IMR-90 (cell line): Measurements from ENCODE around the gene CSE1L. TPM values are rescaled to one million over a fixed set of nuclear protein-coding genes. Genes with fewer than 3 reads are reported as not detected.
"Not testable (repeated sequence)": the region's sequence is repeated elsewhere in the genome, so short reads cannot be mapped to it uniquely, and the experiment has no call there.

Source experiments
- ATAC-seq: fragments of 200-7000 bp; cut with Tn5 transposase; 2 replicates; pipeline ENCODE4 v1.9.1; 2020; ENCODE audit warnings: low read depth, mild to moderate bottlenecking, moderate library complexity
- BruUV-seq: library from RNA; stranded (reverse); fragments of 400-500 nt; replicated peaks from 2 replicates; lab custom pipeline; 2021; lab: Mats Ljungman, UMichigan
- CTCF ChIA-PET: fragments of 300-600 bp; formaldehyde crosslinking; extraction: SDS; loops from one replicate; lab custom pipeline; 2021; ENCODE audit warnings: antibody characterized with exemption; lab: Yijun Ruan, JAX
- POLR2A ChIA-PET: fragments of 300-600 bp; sonication (Branson Sonifier 250); formaldehyde crosslinking; loops from one replicate; lab custom pipeline; 2022; ENCODE audit warnings: antibody characterized with exemption; ENCODE audit not compliant: unreplicated experiment; lab: Charles Lee
- DNase-seq: peaks from one replicate; pipeline ENCODE4 v3.0.0; 2013
- H2AFZ ChIP-seq: replicated peaks from 2 replicates; pipeline ENCODE3; 2013; ENCODE audit warnings: low read length, mild to moderate bottlenecking; ENCODE audit not compliant: poor library complexity
- H2AK5ac ChIP-seq: 2 replicates; pipeline ENCODE4 v1.6.1; 2013; ENCODE audit warnings: low read depth, low read length, inconsistent platforms
- H2AK9ac ChIP-seq: replicated peaks from 2 replicates; pipeline ENCODE3; 2013; ENCODE audit warnings: mild to moderate bottlenecking, low read depth, low read length, moderate library complexity; ENCODE audit not compliant: poor library complexity
- H2BK120ac ChIP-seq: 2 replicates; pipeline ENCODE4 v1.6.1; 2013; ENCODE audit warnings: low read depth, low read length, inconsistent platforms
- H2BK15ac ChIP-seq: 3 replicates; pipeline ENCODE4 v1.6.1; 2013; ENCODE audit warnings: low read depth, low read length, inconsistent platforms
- H2BK20ac ChIP-seq: 2 replicates; pipeline ENCODE4 v1.6.1; 2013; ENCODE audit warnings: low read depth, mild to moderate bottlenecking, inconsistent platforms, low read length, moderate library complexity
- H2BK5ac ChIP-seq: 2 replicates; pipeline ENCODE4 v1.6.1; 2013; ENCODE audit warnings: mild to moderate bottlenecking, low read depth, low read length, inconsistent platforms; ENCODE audit not compliant: poor library complexity, severe bottlenecking
- H3K14ac ChIP-seq: replicated peaks from 2 replicates; pipeline ENCODE4 v1.6.1; 2013; ENCODE audit warnings: low read depth, low read length, inconsistent platforms
- H3K18ac ChIP-seq: 2 replicates; pipeline ENCODE4 v1.6.1; 2013; ENCODE audit warnings: low read depth, low read length, control low read depth
- H3K23ac ChIP-seq: 2 replicates; pipeline ENCODE4 v1.6.1; 2013; ENCODE audit warnings: low read depth, low read length, inconsistent platforms
- H3K27ac ChIP-seq: 2 replicates; pipeline ENCODE4 v1.5.1; 2013; ENCODE audit warnings: mild to moderate bottlenecking, control low read depth, low read length; ENCODE audit not compliant: insufficient read depth
- H3K27me3 ChIP-seq: 2 replicates; pipeline ENCODE4 v1.6.1; 2013; ENCODE audit warnings: low read length; ENCODE audit not compliant: control insufficient read depth, insufficient read depth
- H3K36me3 ChIP-seq: 2 replicates; pipeline ENCODE4 v1.6.1; 2013; ENCODE audit warnings: low read length, mixed read lengths; ENCODE audit not compliant: control insufficient read depth, insufficient read depth
- H3K4ac ChIP-seq: 2 replicates; pipeline ENCODE4 v1.6.1; 2013; ENCODE audit warnings: low read depth, low read length, inconsistent platforms
- H3K4me1 ChIP-seq: 2 replicates; pipeline ENCODE4 v1.6.1; 2013; ENCODE audit warnings: low read length, mixed read lengths; ENCODE audit not compliant: control insufficient read depth, insufficient read depth
- H3K4me2 ChIP-seq: 2 replicates; pipeline ENCODE4 v1.6.1; 2013; ENCODE audit warnings: low read depth, mild to moderate bottlenecking, control low read depth, low read length, moderate library complexity
- H3K4me3 ChIP-seq: 2 replicates; pipeline ENCODE4 v1.5.1; 2013; ENCODE audit warnings: low read depth, mild to moderate bottlenecking, control low read depth, low read length, moderate library complexity; ENCODE audit not compliant: insufficient read depth
- H3K56ac ChIP-seq: 2 replicates; pipeline ENCODE4 v1.6.1; 2013; ENCODE audit warnings: low read length, inconsistent platforms; ENCODE audit not compliant: insufficient read depth; ENCODE audit errors: extremely low read depth
- H3K79me1 ChIP-seq, 2 experiments: 2 replicates each; pipeline ENCODE4 v1.6.1; 2013; ENCODE audit warnings: low read length in 2 of 2, inconsistent platforms in 1 of 2, low read depth in 1 of 2
- H3K9ac ChIP-seq: 2 replicates; pipeline ENCODE4 v1.6.1; 2013; ENCODE audit warnings: low read depth, low read length, control low read depth
- H3K9me1 ChIP-seq: 2 replicates; pipeline ENCODE4 v1.6.1; 2013; ENCODE audit warnings: low read length, inconsistent platforms; ENCODE audit not compliant: insufficient read depth
- H3K9me3 ChIP-seq: 2 replicates; pipeline ENCODE4 v1.6.1; 2013; ENCODE audit warnings: low read length; ENCODE audit not compliant: control insufficient read depth, insufficient read depth
- H4K20me1 ChIP-seq: 2 replicates; pipeline ENCODE4 v1.6.1; 2013; ENCODE audit warnings: low read length, inconsistent platforms; ENCODE audit not compliant: insufficient read depth
- H4K5ac ChIP-seq: 2 replicates; pipeline ENCODE4 v1.6.1; 2013; ENCODE audit warnings: mild to moderate bottlenecking, low read depth, low read length, control low read depth
- H4K8ac ChIP-seq, 2 experiments: 2 replicates each; pipeline ENCODE4 v1.6.1; 2013; ENCODE audit warnings: low read depth in 2 of 2, low read length in 2 of 2, control low read depth in 1 of 2, inconsistent platforms in 1 of 2
- H4K91ac ChIP-seq: 2 replicates; pipeline ENCODE4 v1.6.1; 2013; ENCODE audit warnings: low read depth, low read length, inconsistent platforms; ENCODE audit not compliant: insufficient read depth
- WGBS, 2 experiments: methylation state at CpG; one replicate each; pipeline versions ENCODE4 v1.1.5 to v1.1.7; 2013; ENCODE audit warnings: missing lambda C conversion rate in 2 of 2; ENCODE audit not compliant: insufficient read length in 1 of 2; ENCODE audit errors: extremely low coverage in 2 of 2; 5-methylcytosine and 5-hydroxymethylcytosine counted together
- dilution Hi-C: fragments of 300-500 bp; cut with HindIII; formaldehyde crosslinking; loops from one replicate; pipeline ENCODE4 v1.14.3; 2018; ENCODE audit warnings: low sequenced_read_pairs; ENCODE audit not compliant: unreplicated experiment
- in situ Hi-C: fragments of 300-500 bp; cut with MboI; formaldehyde crosslinking; loops from 3 replicates; pipeline ENCODE4 v1.14.3; 2019; ENCODE audit warnings: low sequenced_read_pairs, inconsistent platforms, mixed read lengths
- intact Hi-C: fragments of 100-400 bp; cut with micrococcal nuclease; formaldehyde crosslinking; loops from 2 replicates; pipeline ENCODE4 v1.10.0; 2022
- polyA plus RNA-seq, 3 experiments: library from polyadenylated mRNA; depleted of rRNA; stranded (reverse); fragments of >200 nt; gene quantifications; 2 replicates each; pipeline ENCODE4 v1.2.3, GENCODE V29; 2012; ENCODE audit warnings: low replicate concordance in 1 of 3
- total RNA-seq: library from RNA; depleted of rRNA; stranded (reverse); fragments of >200 nt; gene quantifications from 2 replicates; pipeline ENCODE4 v1.2.3, GENCODE V29; 2012

The CSE1L gene
- total and polyA plus RNA-seq, 2 of the 4 experiments (the other 2 are of a cell fraction), result 34.3 to 81.7 TPM

DNA sequence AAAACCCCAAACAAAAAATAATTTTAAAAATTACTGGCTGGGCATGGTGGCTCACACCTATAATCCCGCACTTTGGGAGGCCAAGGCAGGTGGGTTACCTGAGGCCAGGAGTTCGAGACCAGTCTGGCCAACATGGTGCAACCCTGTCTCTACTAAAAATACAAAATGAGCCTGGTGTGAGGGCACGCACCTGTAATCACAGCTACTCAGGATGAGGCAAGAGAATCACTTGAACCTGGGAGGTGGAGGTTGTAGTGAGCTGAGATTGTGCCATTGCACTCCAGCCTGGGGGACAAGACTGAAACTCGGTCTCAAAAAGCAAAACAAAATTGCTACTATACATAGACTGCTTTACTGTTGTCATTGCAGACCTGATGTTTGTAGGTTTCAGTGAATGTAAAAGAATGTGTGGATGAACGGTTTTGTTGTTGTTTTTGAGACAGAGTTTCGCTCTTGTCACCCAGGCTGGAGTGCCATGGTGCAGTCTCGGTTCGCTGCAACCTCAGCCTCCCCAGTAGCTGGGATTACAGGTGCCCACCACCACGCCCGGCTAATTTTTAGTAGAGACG is 59.0 kb downstream of the CSE1L start:
- H2AK5ac ChIP-seq, CTCF ChIA-PET, H3K18ac ChIP-seq, H3K9me1 ChIP-seq, in situ Hi-C loops, DNase-seq, H2BK15ac ChIP-seq, H4K5ac ChIP-seq, H4K8ac ChIP-seq, BruUV-seq, H4K20me1 ChIP-seq, H4K91ac ChIP-seq, dilution Hi-C loops, H3K4me2 ChIP-seq, H2BK120ac ChIP-seq, H3K23ac ChIP-seq, H3K14ac ChIP-seq, POLR2A ChIA-PET, H2AFZ ChIP-seq, H3K4ac ChIP-seq, H3K56ac ChIP-seq, H3K9ac ChIP-seq, H3K27ac ChIP-seq, H3K4me1 ChIP-seq, ATAC-seq, H2BK20ac ChIP-seq, H2BK5ac ChIP-seq, intact Hi-C loops, H3K27me3 ChIP-seq, H2AK9ac ChIP-seq, H3K9me3 ChIP-seq, H3K4me3 ChIP-seq: not testable (repeated sequence)
- Histone ChIP-seq H3K79me1 (peaks cover 8 to 26% of the 10 kb centered on the region in 2 experiments; a peak in 3 of 4 replicates), H3K36me3 (peaks cover 26% of the 10 kb centered on the region)
- 91% methylated on average over 8 of the region's 11 CpGs; no CpG with 5 or more reads in 1 of the 2 experiments for WGBS, 2 experiments
